HK-2 (cell line): ENCODE results near the gene DTX1.
A peak's percentile ranks its signal among the peaks of the same experiment; 100 is the strongest.

ENCODE experiments used
- DNase-seq: peaks from one replicate; pipeline ENCODE4 v3.0.0-alpha.2; 2018; ENCODE audit not compliant: unreplicated experiment

Gene DTX1

DNA sequence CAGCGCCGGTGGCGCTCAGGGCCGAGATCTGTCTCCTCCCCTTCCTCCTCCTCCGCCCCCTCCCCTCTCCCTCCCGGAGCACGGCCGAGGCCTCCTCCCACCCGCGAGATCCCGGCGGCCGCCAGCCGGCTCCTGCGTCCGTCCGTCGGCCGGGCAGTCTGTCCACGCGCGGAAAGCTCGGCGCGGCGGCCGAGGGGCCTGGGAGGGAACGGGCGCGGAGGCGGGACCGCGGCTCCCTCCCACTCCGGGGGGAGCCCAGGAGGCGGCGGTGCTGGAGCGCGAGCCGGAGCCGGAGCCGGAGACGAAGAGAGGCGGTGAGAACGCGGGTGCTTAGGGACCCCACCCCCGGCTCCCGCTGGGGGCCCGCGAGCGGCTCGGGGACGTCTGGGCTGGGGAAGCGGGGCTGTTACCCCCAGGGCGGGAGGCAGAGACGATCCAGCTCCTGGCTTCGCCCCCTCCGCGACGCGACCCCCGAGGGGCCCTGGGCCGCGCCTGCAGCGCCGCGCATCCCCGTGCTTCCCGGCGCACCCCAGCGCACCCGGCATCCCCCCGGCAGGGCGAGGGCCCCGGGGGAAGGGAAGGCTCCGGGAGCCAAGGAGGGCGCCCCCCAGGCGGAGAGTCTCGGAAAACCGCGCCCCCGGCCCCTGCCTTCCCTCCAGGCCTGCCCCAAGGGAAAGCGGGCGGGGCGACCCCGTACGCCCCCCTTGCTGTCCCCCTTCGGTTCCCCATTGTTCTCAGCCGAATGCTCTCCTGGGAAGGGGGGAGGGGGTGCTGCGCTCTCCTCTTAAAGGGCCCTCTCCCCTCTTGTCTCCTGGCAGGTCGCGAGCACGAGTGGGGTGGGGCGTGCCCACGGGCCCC lies at the start of gene DTX1:
Gene DTX1 (plus strand): TSS at position 100 of the 858 bp plus-strand sequence. CDS start 1,463 bp downstream, outside the sequence.
- DNase-seq = no peak

DNA sequence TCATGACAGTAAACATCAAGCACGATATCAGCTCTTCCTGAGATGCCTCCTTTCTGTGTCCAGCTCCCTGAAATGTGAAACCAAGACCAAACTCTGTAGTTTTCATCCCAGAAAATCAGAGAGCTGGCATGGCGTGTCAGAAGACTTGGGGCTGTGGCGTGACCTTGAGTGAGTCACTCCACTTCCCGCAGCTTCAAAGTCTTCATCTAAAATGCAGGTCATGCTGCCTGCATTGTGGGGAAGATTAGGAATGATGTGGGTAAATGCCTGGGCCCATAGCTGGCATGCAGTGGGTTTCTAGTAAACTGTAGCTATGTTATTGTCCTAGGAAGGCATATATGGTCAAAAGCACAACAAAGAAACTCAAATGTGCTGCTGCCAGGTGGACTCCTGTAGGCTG lies 49.4 kb upstream of the DTX1 start:
- DNase-seq = peak; percentile 27

DNA sequence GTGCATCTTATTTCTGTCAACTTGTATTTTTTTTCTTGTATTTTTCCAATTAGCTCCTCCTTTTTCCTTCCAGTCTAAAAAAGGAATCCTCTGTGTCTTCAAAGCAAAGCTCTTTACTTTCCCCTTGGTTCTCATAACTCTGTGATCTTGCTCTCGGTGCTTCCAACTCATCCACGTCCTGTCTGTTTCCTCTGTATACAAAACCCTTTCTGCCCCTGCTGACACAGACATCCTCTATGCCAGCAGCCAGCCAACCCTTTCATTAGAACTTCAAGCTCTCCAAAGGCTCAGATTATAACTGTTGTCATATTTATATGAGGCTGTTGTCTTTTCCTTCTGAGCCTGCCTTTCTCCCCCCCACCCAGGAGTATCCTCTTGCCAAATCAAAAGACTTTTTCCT lies 45.8 kb upstream of the DTX1 start:
- DNase-seq = no peak

DNA sequence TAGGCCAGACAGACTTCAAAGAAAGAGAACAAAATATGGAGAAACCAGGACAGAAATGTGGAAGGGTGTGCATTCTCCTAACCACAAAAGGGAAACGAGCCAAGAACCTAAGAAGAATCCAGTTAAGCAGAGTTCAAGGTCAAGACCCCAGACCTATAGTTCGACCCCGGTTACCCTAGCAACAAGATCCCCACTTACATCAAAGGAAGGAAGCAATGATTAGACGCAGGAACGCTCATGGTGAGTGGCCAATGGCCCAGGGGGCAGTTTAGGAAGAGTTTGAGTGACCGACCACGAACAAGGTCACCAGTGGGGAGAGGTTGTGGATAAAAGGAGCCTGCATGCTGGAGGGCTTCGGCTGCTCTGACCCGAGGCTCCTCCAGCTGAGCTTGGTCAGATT lies 42.0 kb upstream of the DTX1 start:
- no peak for DNase-seq

DNA sequence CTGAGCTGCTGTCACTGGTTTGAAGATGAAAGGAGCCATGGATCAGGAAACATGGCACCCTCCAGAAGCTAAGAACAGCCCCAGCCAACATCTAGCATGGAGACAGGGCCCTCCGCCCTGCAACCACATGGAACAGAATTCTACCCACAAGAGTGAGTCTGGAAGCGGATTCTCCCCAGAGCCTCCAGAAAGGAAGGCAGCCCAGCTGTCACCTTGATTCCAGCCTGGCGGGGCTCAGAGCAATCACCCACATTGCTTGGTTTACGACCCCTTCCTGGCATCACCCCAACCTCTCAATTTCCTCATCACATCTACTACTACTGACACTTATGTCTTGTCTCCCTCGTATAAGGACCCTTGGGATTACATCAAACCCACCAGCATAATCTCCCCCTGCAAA lies 39.7 kb upstream of the DTX1 start:
- no peak for DNase-seq

DNA sequence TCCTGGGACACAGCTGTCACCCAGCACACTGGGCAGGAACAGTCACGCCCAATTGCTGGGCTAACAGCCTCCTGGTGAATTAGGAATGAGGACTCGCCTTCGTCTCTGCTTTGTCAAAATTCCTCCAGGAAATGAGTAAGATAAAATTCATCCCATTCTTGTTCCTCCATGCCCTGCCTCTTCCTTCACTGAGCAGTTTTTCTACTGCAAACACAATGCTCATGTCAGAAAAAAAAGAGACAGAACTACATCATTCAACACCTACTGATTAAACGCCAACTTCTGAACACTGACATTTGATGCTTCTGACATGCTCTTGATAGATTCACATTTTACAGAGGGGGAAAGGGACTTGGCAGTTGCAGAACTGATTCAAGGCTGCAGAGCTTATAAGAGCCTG lies 37.5 kb upstream of the DTX1 start:
- DNase-seq = no peak

DNA sequence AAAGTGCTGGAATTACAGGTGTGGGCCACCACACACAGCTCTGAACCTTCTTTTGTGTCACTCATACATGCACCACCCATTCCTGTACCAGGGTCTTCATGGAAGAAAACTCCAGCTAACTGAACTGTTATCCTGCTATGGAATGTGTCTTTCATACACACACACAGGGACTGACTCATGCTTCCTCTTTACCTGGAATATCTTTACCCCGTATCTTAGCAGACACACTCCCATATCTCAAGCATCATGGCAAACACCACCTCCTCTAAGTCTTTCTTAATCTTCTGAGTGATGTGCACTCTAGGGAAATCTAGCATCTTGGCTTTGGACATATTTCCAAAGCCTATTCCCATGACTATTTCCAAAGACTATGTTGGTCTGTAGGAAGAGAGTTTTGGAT lies 35.0 kb upstream of the DTX1 start:
- no peak for DNase-seq

DNA sequence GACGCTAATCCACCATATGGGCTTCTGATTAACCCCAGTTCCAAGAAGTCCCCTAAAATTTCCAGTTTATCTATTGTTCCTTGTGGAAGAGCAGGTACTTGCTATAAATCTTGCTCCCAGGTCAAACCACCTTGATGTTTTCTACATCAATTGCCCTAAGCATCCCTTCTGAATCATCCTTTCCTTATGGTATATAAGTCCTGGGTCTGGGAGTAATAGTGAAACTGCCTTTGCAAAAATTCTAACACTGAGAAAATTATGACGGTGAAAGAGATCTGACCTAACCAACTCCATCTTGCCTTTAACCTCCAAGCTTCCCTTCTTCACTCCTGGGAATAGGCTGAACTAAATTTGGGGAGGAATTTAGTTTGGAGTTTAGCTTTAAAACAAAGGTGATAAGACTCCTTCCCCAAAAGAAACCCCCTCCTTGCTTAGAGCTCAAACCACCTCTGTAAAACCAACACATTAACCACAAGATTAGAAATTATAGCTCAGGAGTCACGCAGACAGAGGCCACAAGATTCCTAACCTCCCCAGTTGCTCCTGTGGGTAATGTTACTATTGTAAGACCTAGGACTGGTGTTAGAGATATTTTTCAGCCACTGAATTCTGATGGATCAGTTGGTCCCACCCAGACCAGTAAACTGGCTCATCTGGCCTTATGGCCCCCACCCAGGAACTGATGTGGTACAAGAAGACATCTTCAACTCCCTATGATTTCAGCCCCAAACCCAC lies 33.8 kb upstream of the DTX1 start:
- DNase-seq = no peak

DNA sequence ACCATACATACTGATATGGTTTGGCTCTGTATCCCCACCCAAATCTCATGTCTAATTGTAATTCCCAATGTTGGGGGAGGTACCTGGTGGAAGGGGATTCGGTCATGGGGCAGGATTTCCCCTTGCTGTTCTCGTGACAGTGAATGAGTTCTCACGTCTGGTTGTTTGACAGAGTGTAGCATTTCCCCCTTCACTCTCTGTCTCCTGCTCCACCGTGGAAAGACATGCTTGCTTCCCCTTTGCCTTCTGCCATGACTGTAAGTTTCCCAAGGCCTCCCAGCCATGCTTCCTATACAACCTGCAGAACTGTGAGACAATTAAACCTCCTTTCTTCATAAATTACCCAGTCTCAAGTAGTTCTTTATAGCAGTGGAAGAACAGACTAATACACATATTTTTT lies 28.8 kb upstream of the DTX1 start:
- no peak for DNase-seq

DNA sequence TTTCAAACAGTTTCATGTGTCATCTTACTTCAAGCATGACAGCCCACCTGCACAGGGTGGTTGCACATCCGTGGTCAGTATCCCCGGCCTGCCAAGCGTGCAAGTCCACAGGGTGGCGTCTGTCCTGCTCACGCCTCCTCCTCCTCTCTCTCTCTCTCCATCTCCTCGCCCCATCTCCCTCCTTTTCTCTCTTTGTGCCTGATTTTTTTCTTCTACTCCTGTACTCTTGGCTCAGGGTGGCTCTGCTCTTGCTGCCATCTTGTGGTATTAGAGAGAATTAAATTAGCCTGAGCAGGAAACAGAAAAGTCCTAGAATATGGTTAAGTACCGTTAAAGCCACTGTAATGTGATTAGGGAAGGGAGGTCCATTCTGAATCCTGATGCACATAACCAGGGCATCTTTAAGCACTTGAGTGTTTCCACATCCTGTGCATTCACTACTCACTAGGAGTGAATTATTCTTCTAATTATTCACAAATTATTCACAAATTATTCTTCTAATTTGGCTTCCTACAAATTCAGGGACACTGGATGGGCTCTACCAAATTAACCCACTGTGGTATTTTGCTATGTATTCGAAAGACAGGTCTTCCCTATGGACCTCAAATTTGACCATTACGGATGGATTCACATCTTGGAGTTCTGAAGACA lies 25.5 kb upstream of the DTX1 start:
- peak; percentile 42 for DNase-seq

DNA sequence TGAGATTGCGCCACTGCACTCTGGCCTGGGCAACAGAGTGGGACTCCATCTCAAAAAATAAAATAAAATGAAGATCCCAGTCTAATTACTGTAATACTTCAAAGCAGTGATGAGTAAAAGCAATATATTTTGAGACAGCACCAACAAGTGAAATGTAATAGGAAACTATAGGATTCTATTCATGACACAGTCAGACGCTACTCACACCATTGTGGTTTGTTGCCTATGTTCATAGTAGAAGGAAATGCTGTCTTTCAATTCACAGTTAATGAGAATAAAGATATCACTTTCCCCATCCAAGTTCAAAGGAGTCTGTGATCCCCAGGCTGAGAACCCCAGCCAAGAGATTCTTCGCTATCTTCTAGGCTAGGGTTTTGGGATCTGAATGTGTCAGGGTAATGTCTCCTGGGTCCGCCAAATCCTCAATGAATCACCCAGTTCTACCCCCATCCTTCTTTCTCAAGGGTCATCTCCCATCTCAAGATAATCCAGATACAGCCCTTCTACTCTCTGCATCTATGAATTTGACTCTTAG lies 16.6 kb upstream of the DTX1 start:
- DNase-seq = no peak

DNA sequence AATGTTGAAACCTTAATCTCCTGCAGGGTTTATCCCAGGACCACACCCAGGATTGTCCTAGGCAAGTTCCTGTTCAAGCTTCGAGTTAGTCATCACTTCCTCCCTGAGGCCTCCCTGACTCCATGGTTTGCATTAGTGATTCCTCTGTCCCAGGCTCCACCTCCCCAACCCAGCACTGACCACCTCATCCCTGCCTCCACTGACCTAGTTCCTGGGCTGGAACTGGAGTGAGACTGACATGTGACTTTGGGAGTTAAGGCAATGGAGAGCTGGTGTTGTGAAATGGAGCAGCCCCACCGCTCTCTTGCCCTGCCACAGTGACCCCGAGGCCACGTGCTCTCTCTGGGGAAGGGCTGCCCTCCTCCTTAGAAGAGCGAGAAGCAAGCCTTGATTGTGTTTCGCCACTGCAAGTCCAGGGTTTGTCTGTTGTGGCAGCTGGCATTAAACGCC lies 15.8 kb upstream of the DTX1 start:
- peak; percentile 75 for DNase-seq

DNA sequence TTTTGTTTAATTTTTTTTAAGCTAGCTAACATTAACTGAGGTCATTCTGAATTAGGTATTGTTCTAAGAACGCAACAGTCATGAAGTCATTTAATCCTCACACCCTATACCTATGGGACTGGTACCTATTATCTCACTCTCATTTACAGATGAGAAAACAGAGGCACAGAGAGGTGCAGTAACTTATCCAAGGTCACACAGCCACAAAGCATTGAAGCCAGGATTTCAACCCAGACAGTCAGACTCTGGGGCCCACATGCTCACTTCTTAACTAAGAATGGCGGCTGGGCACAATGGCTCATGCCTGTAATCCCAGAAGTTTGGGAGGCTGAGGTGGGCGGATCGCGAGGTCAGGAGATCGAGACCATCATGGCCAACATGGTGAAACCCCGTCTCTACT lies 15.0 kb upstream of the DTX1 start:
- no peak for DNase-seq

DNA sequence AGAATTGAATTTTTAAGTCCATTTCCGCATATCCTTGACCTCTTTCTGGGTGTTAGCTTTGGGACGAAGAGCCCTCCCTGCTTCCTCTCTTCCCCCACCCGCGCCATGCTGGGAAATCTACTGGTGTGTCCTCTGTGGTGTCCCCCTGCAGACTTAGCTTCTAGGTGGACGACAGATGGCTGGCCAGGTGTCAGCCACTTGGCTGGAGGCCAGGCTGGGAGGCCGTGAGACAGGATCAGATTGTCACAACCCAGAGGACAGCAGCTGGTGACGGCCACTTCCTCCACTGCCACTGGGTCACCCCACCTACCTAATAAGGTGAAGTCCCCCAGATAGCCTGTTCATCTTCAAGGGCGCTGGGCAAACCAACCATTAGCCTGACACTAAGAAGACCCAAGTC lies 13.3 kb upstream of the DTX1 start:
- DNase-seq = no peak

DNA sequence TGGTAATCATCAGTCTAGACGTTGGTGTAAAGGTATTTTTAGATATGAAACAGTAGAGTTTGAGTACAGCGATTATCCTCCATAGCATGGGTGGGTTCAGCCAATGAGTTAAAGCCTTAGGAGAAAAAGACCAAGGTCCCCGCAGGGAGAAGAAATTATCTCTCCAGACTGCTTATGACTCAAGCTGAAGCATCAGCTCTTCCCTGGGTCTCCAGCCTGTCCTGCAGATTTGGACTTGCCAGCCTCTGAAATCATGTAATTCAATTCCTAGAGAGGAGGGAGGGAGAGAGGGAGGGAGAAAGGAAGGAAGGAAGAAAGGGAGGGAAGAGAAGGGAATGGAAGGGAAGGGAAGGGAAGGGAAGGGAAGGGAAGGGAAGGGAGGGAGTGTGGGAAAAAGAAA lies 12.0 kb upstream of the DTX1 start:
- DNase-seq = no peak

DNA sequence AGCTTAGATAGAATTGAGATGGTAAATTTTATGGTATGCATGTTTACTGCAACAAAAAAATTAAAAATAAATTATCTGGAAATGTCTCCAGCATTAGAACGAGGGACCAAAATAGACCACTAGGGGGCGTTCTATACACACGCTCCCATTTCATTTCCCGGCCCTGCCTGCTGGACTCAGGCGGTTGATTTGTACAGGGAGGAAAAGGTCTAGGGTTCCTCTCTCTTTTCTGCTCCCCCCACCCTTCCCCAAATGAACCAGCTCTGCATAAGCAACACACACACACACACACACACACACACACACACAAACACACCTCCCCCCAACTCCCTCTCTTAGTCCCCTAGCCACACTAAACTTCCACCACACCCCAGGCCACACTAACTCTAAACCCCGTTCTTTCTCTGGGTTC lies 7.8 kb upstream of the DTX1 start:
- DNase-seq = peak; percentile 59

DNA sequence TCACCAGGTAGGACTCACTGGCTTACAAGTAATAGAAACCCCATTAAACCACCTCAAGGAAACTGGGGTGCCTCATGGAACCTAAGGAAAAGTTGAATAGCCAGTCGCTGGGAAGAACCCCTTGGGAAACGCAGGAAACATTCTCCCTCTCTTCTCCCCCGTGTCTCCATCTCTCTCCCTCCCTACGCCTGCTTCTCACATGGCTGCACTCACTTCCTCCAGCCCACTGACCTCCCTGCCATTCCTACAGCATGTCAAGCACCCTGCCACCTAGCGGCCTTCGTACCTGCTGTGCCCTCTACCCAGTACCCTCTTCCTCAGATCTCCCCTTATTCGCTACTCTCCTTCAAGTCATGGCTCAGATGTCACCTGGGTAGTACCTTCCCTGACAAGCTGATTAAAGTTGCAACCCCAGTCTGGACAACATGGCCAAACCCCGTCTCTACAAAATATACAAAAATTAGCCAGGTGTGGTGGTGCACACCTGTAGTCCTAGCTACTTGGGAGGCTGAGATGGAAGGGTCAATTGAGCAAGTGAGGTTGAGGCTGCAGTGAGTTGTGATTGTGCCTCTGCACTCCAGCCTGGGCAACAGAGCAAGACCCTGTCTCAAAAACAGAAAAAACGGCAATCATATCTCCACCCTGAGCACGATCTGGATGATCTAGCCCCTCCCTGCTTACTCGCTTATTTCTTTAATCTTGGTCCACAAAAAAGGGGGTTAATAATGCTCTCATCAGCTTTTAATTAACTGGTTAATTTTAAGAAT lies 6.4 kb upstream of the DTX1 start:
- DNase-seq = peak; percentile 70

DNA sequence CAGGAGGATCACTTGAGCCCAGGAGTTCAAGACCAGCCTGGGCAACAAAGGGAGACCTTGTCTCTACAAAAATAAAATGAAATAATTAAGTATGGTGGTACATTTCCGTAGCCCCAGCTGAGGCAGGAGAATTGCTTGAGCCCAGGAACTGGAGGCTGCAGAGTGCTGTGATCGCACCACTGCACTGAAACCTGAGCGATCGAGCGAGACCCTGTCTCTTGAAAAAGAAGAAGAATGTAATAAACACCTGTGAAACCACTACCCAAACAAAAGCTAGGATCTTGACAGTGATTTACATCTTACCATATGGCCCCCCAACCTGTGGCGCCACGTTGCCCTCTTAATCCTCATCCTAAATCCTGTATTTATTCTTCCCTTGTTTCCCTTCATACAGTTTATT lies 5.7 kb upstream of the DTX1 start:
- no peak for DNase-seq

DNA sequence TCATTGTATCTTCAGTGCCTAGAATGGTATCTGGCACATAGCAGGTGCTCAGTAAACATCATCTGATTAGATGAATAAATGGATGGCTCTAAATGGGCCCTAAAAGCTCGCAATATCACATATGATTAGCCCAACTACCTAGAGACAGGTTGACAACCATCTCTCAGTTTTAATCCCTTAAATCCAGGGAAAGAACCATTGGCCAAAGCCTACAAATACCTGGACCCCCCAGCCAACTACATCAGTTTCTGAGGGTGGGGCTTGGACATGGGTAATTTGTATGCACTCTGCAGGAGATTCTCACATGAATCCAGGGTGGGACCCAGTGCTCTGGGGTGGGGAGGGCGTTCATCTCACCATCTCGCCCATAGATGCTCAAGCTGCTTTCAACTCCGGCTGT lies 4.8 kb upstream of the DTX1 start:
- no peak for DNase-seq

DNA sequence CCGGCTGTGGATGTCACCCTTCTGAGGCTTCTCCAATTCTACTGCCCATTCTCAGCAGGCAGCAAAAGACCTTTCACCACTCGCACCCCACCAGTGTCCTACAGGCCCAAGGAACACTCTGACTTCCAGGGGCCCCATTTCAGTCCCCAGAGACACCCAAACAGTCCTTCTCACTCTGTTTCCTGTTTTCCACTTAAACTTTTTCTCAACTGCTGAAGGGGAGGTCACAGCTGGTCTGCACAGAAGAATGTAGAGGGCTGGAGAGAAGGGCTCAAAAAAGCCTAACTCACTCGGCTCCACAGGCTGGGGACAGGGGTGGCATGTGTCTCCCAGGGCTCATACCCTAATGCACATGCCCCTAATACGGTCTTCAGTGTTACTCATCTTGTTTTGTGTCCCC lies 4.2 kb upstream of the DTX1 start:
- no peak for DNase-seq

DNA sequence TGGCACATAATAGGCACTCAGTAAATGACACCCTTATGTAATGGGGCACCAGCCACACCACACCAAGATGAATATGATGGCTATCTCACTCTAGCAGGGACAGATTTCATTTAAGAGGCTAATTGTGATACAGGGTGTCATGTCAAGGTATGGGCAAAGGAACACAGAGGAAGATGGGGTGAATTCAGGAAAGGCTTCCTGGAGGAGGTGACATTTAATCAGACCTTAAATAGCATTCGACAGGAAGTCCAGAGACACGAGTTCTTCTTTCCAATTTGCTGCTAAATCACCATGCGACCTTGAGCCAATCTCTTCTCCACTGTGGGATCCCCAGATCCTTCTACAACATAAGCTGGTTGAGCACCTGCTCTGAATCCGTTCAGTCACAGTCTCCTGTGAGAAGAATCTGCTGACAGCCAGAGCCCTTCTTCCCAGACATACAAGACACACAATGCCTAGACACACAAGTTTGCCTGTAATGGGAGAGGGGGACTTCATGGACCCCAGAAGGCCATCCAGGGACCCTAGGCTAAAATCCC lies 1.5 kb upstream of the DTX1 start:
- no peak for DNase-seq
